ENCODE data around the gene GRIK4.

Gene GRIK4

GRCh38 chr11:121035169-121035755, 523.7 kb downstream of the GRIK4 start:
- DNase-seq (ENCODE audit: low read depth, low spot score), result no peak
- Histone ChIP-seq H3K9ac (ENCODE audit: insufficient read length, low read depth) (no peak overlapping the region), H3K4me3 (ENCODE audit: insufficient read length, low read depth) (no peak overlapping the region), H3K4me1 (ENCODE audit: insufficient read depth, insufficient read length) (no peaks in the 10 kb centered on the region), H3K36me3 (ENCODE audit: insufficient read depth, insufficient read length, low read length) (no peaks in the 10 kb centered on the region), H3K9me3 (ENCODE audit: insufficient read depth, low read length) (no peaks in the 10 kb centered on the region), H3K27me3 (ENCODE audit: insufficient read depth, insufficient read length) (no peaks in the 10 kb centered on the region)
- TF ChIP-seq YY1 (IDR thresholded peaks at IDR 0.05; ENCODE audit: insufficient read depth, insufficient read length), result no peak
- no peak for TF ChIP-seq SUZ12 (IDR thresholded peaks at IDR 0.05; ENCODE audit: extremely low read depth, insufficient read depth, insufficient read length)
- no peak for TF ChIP-seq ZNF274 (IDR thresholded peaks at IDR 0.05; ENCODE audit: low read depth, low read length)

GRCh38 chr11:121035780-121036179, 524.2 kb downstream of the GRIK4 start:
- no peak for TF ChIP-seq SUZ12 (IDR thresholded peaks at IDR 0.05; ENCODE audit: extremely low read depth, insufficient read depth, insufficient read length)
- TF ChIP-seq YY1 (IDR thresholded peaks at IDR 0.05; ENCODE audit: insufficient read depth, insufficient read length), result no peak
- no peak for TF ChIP-seq ZNF274 (IDR thresholded peaks at IDR 0.05; ENCODE audit: low read depth, low read length)
- DNase-seq (ENCODE audit: low read depth, low spot score), result no peak
- Histone ChIP-seq H3K27me3 (ENCODE audit: insufficient read depth, insufficient read length) (no peaks in the 10 kb centered on the region), H3K36me3 (ENCODE audit: insufficient read depth, insufficient read length, low read length) (no peaks in the 10 kb centered on the region), H3K4me1 (ENCODE audit: insufficient read depth, insufficient read length) (no peaks in the 10 kb centered on the region), H3K9me3 (ENCODE audit: insufficient read depth, low read length) (no peaks in the 10 kb centered on the region), H3K4me3 (ENCODE audit: insufficient read length, low read depth) (no peak overlapping the region), H3K9ac (ENCODE audit: insufficient read length, low read depth) (no peak overlapping the region)

GRCh38 chr11:121037016-121037415, 525.5 kb downstream of the GRIK4 start:
- no peaks in the 10 kb centered on the region for H3K4me1 ChIP-seq (ENCODE audit: insufficient read depth, insufficient read length)

More at GRCh38 chr11:121037016-121037415, 525.5 kb downstream of the GRIK4 start:
- Histone ChIP-seq H3K4me3 (ENCODE audit: insufficient read length, low read depth) (no peak overlapping the region), H3K9me3 (ENCODE audit: insufficient read depth, low read length) (no peaks in the 10 kb centered on the region), H3K9ac (ENCODE audit: insufficient read length, low read depth) (no peak overlapping the region), H3K36me3 (ENCODE audit: insufficient read depth, insufficient read length, low read length) (no peaks in the 10 kb centered on the region), H3K27me3 (ENCODE audit: insufficient read depth, insufficient read length) (no peaks in the 10 kb centered on the region)
- TF ChIP-seq SUZ12 (IDR thresholded peaks at IDR 0.05; ENCODE audit: extremely low read depth, insufficient read depth, insufficient read length) (no peak), YY1 (IDR thresholded peaks at IDR 0.05; ENCODE audit: insufficient read depth, insufficient read length) (no peak), ZNF274 (IDR thresholded peaks at IDR 0.05; ENCODE audit: low read depth, low read length) (no peak)
- DNase-seq (ENCODE audit: low read depth, low spot score), result no peak

Data from NT2/D1 (cell line).